ENCODE measurements around the gene NR1H4. TPM values are rescaled to one million over a fixed set of nuclear protein-coding genes. Genes with fewer than 3 reads are reported as not detected.

NR1H4 gene
- total and polyA plus RNA-seq, 10 donors: 0.18 to 1.1 (median 0.83) TPM; not detected in 3

- Histone ChIP-seq H3K27me3 (replicated peaks in 1 of 7) (no peaks in the 10 kb centered on the region), H3K4me3 (no peak overlapping the region), H3K4me1 (peaks cover 0 to 4% (median 0%) of the 10 kb centered on the region in 6 donors), H3K27ac (peak overlapping the region in 4 of 8 donors; percentile 36 to 60 (median 50)), H3K9me3 (peaks cover 0 to 5% (median 0%) of the 10 kb centered on the region in 8 donors), H3K36me3 (no peaks in the 10 kb centered on the region)
- TF ChIP-seq POLR2A (IDR thresholded peaks at IDR 0.05): no peak
- TF ChIP-seq POLR2AphosphoS5 (IDR thresholded peaks at IDR 0.05): no peak
- TF ChIP-seq CTCF (IDR thresholded peaks at IDR 0.05 in 8 of 11, conservative IDR thresholded peaks at IDR 0.05 in 3 of 11): no peak
- DNase-seq: no peak
- intact Hi-C loops (cut with DNase I; ENCODE audit: low total_unique reads): no loop called here
These were observed 39.5 kb upstream of the NR1H4 start for GRCh38 chr12:100434177-100434576.

GRCh38 chr12:100435957-100436356 is 37.7 kb upstream of the NR1H4 start:
- Histone ChIP-seq H3K9me3 (no peaks in the 10 kb centered on the region), H3K27ac (no peak overlapping the region), H3K4me3 (no peak overlapping the region), H3K4me1 (peaks cover 0 to 4% (median 0%) of the 10 kb centered on the region in 6 donors), H3K36me3 (no peaks in the 10 kb centered on the region), H3K27me3 (replicated peaks in 1 of 7) (no peaks in the 10 kb centered on the region)
- TF ChIP-seq POLR2A (IDR thresholded peaks at IDR 0.05) (no peak), CTCF (IDR thresholded peaks at IDR 0.05 in 8 of 11, conservative IDR thresholded peaks at IDR 0.05 in 3 of 11) (no peak), POLR2AphosphoS5 (IDR thresholded peaks at IDR 0.05) (no peak)
- WGBS, 5 donors: 25 to 44% (median 30%) methylated on average over 2 of the region's 2 CpGs
- intact Hi-C loops (cut with DNase I; ENCODE audit: low total_unique reads): no loop called here
- DNase-seq: no peak

- H3K4me3 ChIP-seq: no peak overlapping the region
- H3K27ac ChIP-seq: no peak overlapping the region
- intact Hi-C loops (cut with DNase I; ENCODE audit: low total_unique reads): no loop called here
- no peaks in the 10 kb centered on the region for H3K36me3 ChIP-seq
- TF ChIP-seq POLR2A (IDR thresholded peaks at IDR 0.05): no peak
- TF ChIP-seq POLR2AphosphoS5 (IDR thresholded peaks at IDR 0.05): no peak
- TF ChIP-seq CTCF (IDR thresholded peaks at IDR 0.05 in 8 of 11, conservative IDR thresholded peaks at IDR 0.05 in 3 of 11): no peak
- no peak for DNase-seq
- peaks cover 0 to 4% (median 0%) of the 10 kb centered on the region in 6 donors for H3K4me1 ChIP-seq
- no peaks in the 10 kb centered on the region for H3K9me3 ChIP-seq
- 44 to 63% (median 45%) methylated on average over 6 of the region's 6 CpGs for WGBS, 5 donors
- H3K27me3 ChIP-seq (replicated peaks in 1 of 7): no peaks in the 10 kb centered on the region
These were observed 36.4 kb upstream of the NR1H4 start for GRCh38 chr12:100437038-100437841.

DNA sequence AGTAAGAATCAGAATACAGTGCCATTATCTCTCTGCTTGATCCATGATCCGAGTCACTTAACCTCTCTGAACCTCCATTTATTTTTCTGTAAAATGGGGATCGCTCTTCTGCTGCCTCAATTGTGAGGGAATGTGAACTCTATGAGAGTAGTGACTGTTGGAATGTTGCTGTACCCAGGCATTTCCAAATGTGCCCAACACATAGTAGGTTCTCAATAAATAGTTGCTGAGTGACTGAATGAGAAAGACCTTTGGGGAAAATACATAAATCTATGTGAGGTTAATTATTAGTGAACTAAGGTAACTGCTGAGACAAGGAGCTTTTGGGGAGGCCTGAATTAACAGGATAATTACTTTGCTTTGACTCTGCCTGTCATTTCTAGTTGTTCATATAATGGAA is 33.9 kb upstream of the NR1H4 start:
- Histone ChIP-seq H3K27ac (no peak overlapping the region), H3K4me1 (peaks cover 0 to 4% (median 0%) of the 10 kb centered on the region in 6 donors), H3K36me3 (no peaks in the 10 kb centered on the region), H3K4me3 (no peak overlapping the region), H3K27me3 (replicated peaks in 1 of 7) (no peaks in the 10 kb centered on the region), H3K9me3 (no peaks in the 10 kb centered on the region)
- no peak for DNase-seq
- TF ChIP-seq POLR2AphosphoS5 (IDR thresholded peaks at IDR 0.05) (no peak), CTCF (IDR thresholded peaks at IDR 0.05 in 8 of 11, conservative IDR thresholded peaks at IDR 0.05 in 3 of 11) (no peak), POLR2A (IDR thresholded peaks at IDR 0.05) (no peak)
- intact Hi-C loops (cut with DNase I; ENCODE audit: low total_unique reads): no loop called here
- WGBS, 5 donors: 65 to 95% (median 88%) methylated on average over 2 of the region's 2 CpGs

All from spleen (tissue), 11 donors.